ENCODE measurements around the gene RBFOX1.

DNA sequence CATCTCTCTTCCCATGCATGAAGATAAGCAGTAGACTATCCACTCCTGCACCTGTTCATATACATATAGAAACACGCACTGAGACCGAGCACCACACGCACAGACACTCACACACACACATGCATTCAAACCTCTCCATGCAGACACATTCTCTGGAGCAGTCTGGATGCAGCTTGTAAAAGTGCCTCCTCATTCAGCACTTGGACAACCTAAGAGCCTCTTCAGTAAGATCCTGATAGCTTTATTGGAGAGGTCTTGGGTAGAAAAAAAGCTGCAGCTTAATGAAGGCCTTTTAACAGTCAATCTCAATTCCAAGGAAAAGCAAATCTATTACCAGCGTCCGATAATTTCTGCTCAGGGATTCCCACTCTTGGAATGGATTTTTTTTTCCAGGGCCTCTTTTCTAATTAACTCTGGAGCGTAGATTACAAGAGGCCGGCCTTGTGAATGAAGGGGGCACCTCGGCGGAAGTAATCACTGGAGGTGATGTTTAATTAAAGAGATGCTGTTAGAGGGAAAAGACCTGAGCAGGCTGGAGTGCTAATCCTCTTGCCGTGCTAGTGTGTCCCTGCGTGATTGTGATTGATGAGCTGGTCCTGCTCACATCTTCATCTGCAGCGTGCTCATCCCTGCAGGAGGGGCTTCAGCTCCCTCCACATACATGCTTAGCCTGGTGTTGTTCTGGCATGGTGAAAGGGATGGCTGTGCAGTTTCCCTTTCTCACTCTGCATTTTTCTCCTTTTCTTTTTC lies 155.1 kb downstream of the RBFOX1 start:
- no peak for TF ChIP-seq SIN3A (IDR thresholded peaks at IDR 0.05; ENCODE audit: low read depth)
- TF ChIP-seq CTCF (IDR thresholded peaks at IDR 0.05 in 2 of 3, conservative IDR thresholded peaks at IDR 0.05 in 1 of 3; ENCODE audit: borderline replicate concordance in 1 of 3, insufficient read depth in 1 of 3, low read depth in 2 of 3, low read length in 2 of 3), result no peak
